ENCODE results near the gene ACD. TPM values are rescaled to one million over a fixed set of nuclear protein-coding genes. Genes with fewer than 3 reads are reported as not detected.

Gene ACD
- total RNA-seq, 1 donor from 2014 or later, result 33.3 TPM

DNA sequence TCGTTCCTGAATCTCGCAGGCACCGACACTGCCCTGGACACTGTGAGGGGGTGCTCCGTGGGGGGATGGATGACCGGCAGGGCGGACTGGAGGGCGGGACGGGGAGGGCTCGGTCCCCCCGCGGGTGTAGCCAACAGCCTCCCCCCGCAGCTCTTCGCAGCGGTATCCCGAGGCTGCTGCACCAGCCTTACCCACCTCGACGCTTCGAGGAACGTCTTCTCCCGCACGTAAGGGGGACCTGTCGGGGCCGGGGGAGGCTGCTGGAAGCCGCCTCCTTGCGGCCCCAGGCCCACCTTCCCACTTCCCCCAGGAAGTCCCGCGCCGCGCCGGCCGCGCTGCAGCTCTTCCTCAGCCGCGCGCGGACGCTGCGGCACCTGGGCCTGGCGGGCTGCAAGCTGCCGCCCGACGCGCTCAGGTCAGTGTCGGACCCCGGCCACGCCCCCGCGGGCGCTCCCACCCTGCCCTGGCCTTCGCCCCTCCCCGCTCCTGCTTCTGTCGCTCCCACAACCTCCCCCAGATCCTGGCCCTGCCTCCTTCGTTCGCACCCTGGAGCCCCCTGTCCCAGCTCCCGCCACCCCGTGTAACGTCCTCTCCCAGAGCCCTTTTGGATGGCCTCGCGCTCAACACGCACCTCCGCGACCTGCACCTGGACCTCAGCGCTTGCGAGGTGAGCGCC lies 11.8 kb downstream of the ACD start:
- H3K4me3 Mint-ChIP-seq (ENCODE audit: unreplicated experiment), result no peak overlapping the region
- DNase-seq, result no peak
- H3K27me3 Mint-ChIP-seq (ENCODE audit: unreplicated experiment), result peaks cover 24% of the 10 kb centered on the region
- H3K27ac Mint-ChIP-seq (ENCODE audit: unreplicated experiment), result no peak overlapping the region
- H3K9me3 Mint-ChIP-seq (ENCODE audit: unreplicated experiment), result peaks cover 13% of the 10 kb centered on the region
- peaks cover 2% of the 10 kb centered on the region for H3K4me1 Mint-ChIP-seq (ENCODE audit: low read depth, unreplicated experiment)
- H3K36me3 Mint-ChIP-seq (ENCODE audit: unreplicated experiment), result peaks cover 11% of the 10 kb centered on the region
- TF ChIP-seq CTCF (IDR thresholded peaks at IDR 0.05; ENCODE audit: partially characterized antibody, unreplicated experiment), result no peak

- Mint-ChIP-seq H3K27me3 (ENCODE audit: unreplicated experiment) (peaks cover 24% of the 10 kb centered on the region), H3K4me3 (ENCODE audit: unreplicated experiment) (no peak overlapping the region), H3K36me3 (ENCODE audit: unreplicated experiment) (peaks cover 11% of the 10 kb centered on the region), H3K27ac (ENCODE audit: unreplicated experiment) (no peak overlapping the region), H3K4me1 (ENCODE audit: low read depth, unreplicated experiment) (peaks cover 2% of the 10 kb centered on the region), H3K9me3 (ENCODE audit: unreplicated experiment) (peaks cover 13% of the 10 kb centered on the region)
- DNase-seq, result no peak
- no peak for TF ChIP-seq CTCF (IDR thresholded peaks at IDR 0.05; ENCODE audit: partially characterized antibody, unreplicated experiment)
Observed at GRCh38 chr16:67647681-67648080, 12.4 kb downstream of the ACD start.

DNA sequence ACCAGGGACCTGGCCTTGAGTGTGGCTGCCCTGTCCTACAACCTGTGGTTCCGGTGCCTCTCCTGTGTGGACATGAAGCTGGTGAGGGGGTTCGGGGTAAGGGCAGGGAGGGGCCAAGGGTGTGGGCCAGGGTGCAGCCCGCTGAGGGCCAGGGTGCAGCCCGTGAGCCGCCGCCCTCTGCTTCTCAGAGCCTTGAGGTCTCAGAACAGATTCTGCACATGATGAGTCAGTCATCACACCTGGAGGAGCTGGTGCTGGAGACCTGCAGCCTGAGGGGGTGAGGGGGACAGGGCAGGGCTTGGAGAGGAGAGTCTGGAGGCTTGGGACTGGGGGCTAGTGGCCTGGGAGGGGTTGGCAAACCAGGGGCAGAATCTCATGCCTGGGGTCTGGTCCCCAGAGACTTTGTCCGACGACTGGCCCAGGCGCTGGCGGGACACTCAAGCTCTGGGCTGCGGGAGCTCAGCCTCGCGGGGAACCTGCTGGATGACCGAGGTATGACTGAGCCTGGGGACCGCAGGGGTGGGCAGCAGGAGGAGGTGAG lies 12.9 kb downstream of the ACD start:
- DNase-seq, result no peak
- H3K4me3 Mint-ChIP-seq (ENCODE audit: unreplicated experiment), result no peak overlapping the region
- H3K4me1 Mint-ChIP-seq (ENCODE audit: low read depth, unreplicated experiment), result peaks cover 2% of the 10 kb centered on the region
- TF ChIP-seq CTCF (IDR thresholded peaks at IDR 0.05; ENCODE audit: partially characterized antibody, unreplicated experiment), result no peak
- H3K36me3 Mint-ChIP-seq (ENCODE audit: unreplicated experiment), result peaks cover 11% of the 10 kb centered on the region
- H3K27ac Mint-ChIP-seq (ENCODE audit: unreplicated experiment), result no peak overlapping the region
- peaks cover 22% of the 10 kb centered on the region for H3K27me3 Mint-ChIP-seq (ENCODE audit: unreplicated experiment)
- peaks cover 13% of the 10 kb centered on the region for H3K9me3 Mint-ChIP-seq (ENCODE audit: unreplicated experiment)

DNA sequence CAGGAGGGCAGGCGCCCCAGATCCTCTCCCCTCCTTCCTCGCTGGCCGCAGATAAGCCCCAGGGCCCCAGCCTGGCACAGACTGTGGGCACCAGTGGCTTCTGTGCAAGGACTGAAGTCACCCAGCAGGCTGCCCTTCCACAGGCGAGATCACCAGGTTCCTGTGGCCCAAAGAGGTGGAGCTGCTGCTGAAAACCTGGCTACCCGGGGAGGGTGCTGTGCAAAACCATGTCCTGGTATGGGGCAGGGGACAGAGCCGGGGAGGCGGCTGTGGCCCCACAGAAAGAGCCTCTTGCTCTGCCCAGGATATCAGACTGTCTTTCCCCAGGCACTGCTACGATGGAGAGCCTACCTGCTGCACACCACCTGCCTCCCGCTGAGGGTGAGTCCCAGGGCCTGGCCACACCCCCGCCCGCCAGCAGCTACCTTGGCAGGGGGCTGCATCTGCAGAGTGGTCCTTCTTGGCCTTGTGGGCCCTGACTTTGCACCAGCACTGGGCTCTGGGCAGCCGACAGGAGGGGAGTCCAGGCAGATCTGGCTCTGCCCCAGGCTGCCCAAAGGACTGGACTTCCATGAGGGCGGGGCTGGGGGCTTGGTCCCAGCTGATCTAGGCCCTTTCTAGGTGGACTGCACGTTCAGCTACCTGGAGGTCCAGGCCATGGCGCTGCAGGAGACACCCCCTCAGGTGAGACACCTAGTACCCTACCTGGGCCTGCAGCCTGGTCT lies 14.5 kb downstream of the ACD start:
- TF ChIP-seq CTCF (IDR thresholded peaks at IDR 0.05; ENCODE audit: partially characterized antibody, unreplicated experiment), result no peak
- H3K4me3 Mint-ChIP-seq (ENCODE audit: unreplicated experiment), result no peak overlapping the region
- H3K36me3 Mint-ChIP-seq (ENCODE audit: unreplicated experiment), result peaks cover 8% of the 10 kb centered on the region
- no peak for DNase-seq
- no peaks in the 10 kb centered on the region for H3K4me1 Mint-ChIP-seq (ENCODE audit: low read depth, unreplicated experiment)
- H3K9me3 Mint-ChIP-seq (ENCODE audit: unreplicated experiment), result peaks cover 9% of the 10 kb centered on the region
- H3K27me3 Mint-ChIP-seq (ENCODE audit: unreplicated experiment), result peaks cover 13% of the 10 kb centered on the region
- no peak overlapping the region for H3K27ac Mint-ChIP-seq (ENCODE audit: unreplicated experiment)

- H3K9me3 Mint-ChIP-seq (ENCODE audit: unreplicated experiment), result peaks cover 6% of the 10 kb centered on the region
- peak overlapping the region; percentile 15 for H3K4me3 Mint-ChIP-seq (ENCODE audit: unreplicated experiment)
- no peak overlapping the region for H3K27ac Mint-ChIP-seq (ENCODE audit: unreplicated experiment)
- no peaks in the 10 kb centered on the region for H3K36me3 Mint-ChIP-seq (ENCODE audit: unreplicated experiment)
- DNase-seq, result no peak
- H3K27me3 Mint-ChIP-seq (ENCODE audit: unreplicated experiment), result peaks cover 7% of the 10 kb centered on the region
- TF ChIP-seq CTCF (IDR thresholded peaks at IDR 0.05; ENCODE audit: partially characterized antibody, unreplicated experiment), result no peak
- no peaks in the 10 kb centered on the region for H3K4me1 Mint-ChIP-seq (ENCODE audit: low read depth, unreplicated experiment)
Observed at GRCh38 chr16:67644038-67644437, 16.0 kb downstream of the ACD start.
